Endothelial cell of umbilical vein (primary cell): Measurements from ENCODE around the gene MUC22. TPM values are rescaled to one million over a fixed set of nuclear protein-coding genes. Genes with fewer than 3 reads are reported as not detected.

ENCODE experiments used
- BruUV-seq: library from RNA; stranded (reverse); fragments of 400-500 nt; replicated peaks from 2 replicates; lab custom pipeline; 2021; lab: Mats Ljungman, UMichigan
- CTCF ChIA-PET: fragments of 300-600, 350-600 bp; sonication (Branson Sonifier 250); formaldehyde crosslinking; loops from one replicate; lab custom pipeline; 2021; ENCODE audit warnings: antibody characterized with exemption, inconsistent platforms; lab: Charles Lee
- POLR2A ChIA-PET: fragments of 300-600, 350-600 bp; sonication (Branson Sonifier 250); formaldehyde crosslinking; loops from one replicate; lab custom pipeline; 2021; ENCODE audit warnings: antibody characterized with exemption, inconsistent platforms; lab: Charles Lee
- DNase-seq: peaks from one replicate; pipeline ENCODE4 v3.0.0-alpha.2; 2011; ENCODE audit warnings: low read depth, low spot score
- FAIRE-seq: peaks from 2 replicates; lab custom pipeline; 2011; peaks lifted over from hg19 to GRCh38; lab: Jason Lieb, UNC
- H2AFZ ChIP-seq: 2 replicates; pipeline ENCODE4 v1.6.0; 2012; ENCODE audit warnings: low read depth, low read length, control low read depth, inconsistent platforms
- H3K27ac ChIP-seq: 2 replicates; pipeline ENCODE4 v1.5.1; 2011; ENCODE audit warnings: low read depth, mild to moderate bottlenecking, control low read depth, low read length, moderate library complexity; ENCODE audit not compliant: insufficient read depth
- H3K27me3 ChIP-seq, 2 experiments: 2 replicates each; pipeline versions ENCODE4 v1.6.0 to v1.6.1; 2011; ENCODE audit warnings: low read length in 2 of 2, mixed read lengths in 1 of 2; ENCODE audit not compliant: control insufficient read depth in 2 of 2, insufficient read depth in 2 of 2
- H3K36me3 ChIP-seq, 2 experiments: 2 replicates in 1 of 2; 3 replicates in 1 of 2; pipeline ENCODE4 v1.5.1; 2011; ENCODE audit warnings: low read length in 2 of 2, mild to moderate bottlenecking in 1 of 2, moderate library complexity in 1 of 2; ENCODE audit not compliant: control insufficient read depth in 2 of 2, insufficient read depth in 2 of 2; ENCODE audit errors: extremely low read depth in 1 of 2
- H3K4me1 ChIP-seq: 3 replicates; pipeline ENCODE4 v1.5.1; 2011; ENCODE audit warnings: mild to moderate bottlenecking, low read length; ENCODE audit not compliant: control insufficient read depth, insufficient read depth; ENCODE audit errors: extremely low read depth
- H3K4me2 ChIP-seq: 2 replicates; pipeline ENCODE4 v1.6.1; 2011; ENCODE audit warnings: low read length, control low read depth, mixed read lengths; ENCODE audit not compliant: insufficient read depth
- H3K4me3 ChIP-seq, 3 experiments: fragments of 200-600 bp in 1 of 3; sonication (generic), shearing (Covaris generic) in 1 of 3; replicated peaks in 1 of 3; 2 replicates each; pipeline ENCODE4 v1.5.1; 2011 to 2016; ENCODE audit warnings: control low read depth in 3 of 3, low read length in 3 of 3, mild to moderate bottlenecking in 2 of 3, inconsistent platforms in 1 of 3, low read depth in 1 of 3, moderate library complexity in 1 of 3; ENCODE audit not compliant: insufficient read depth in 1 of 3
- H3K79me2 ChIP-seq: 2 replicates; pipeline ENCODE4 v1.6.0; 2012; ENCODE audit warnings: low read length, inconsistent platforms; ENCODE audit not compliant: control insufficient read depth, insufficient read depth
- H3K9ac ChIP-seq: replicated peaks from 2 replicates; pipeline ENCODE3; 2011; ENCODE audit warnings: low read length, control low read depth; ENCODE audit not compliant: insufficient read depth; ENCODE audit errors: extremely low read depth
- H3K9me1 ChIP-seq: replicated peaks from 3 replicates; pipeline ENCODE4 v1.6.0; 2011; ENCODE audit warnings: mild to moderate bottlenecking, low read length; ENCODE audit not compliant: control insufficient read depth, insufficient read depth; ENCODE audit errors: extremely low read depth
- H3K9me3 ChIP-seq: replicated peaks from 2 replicates; pipeline ENCODE4 v1.5.1; 2012; ENCODE audit warnings: low read length, inconsistent platforms; ENCODE audit not compliant: control insufficient read depth, insufficient read depth
- H4K20me1 ChIP-seq: replicated peaks from 2 replicates; pipeline ENCODE3; 2011; ENCODE audit warnings: mild to moderate bottlenecking, low read length; ENCODE audit not compliant: control insufficient read depth, insufficient read depth; ENCODE audit errors: extremely low read depth
- EZH2 ChIP-seq: IDR thresholded peaks from 2 replicates; pipeline ENCODE4 v1.6.1; 2012; ENCODE audit warnings: borderline replicate concordance, low read depth, mild to moderate bottlenecking, moderate library complexity, low read length, inconsistent platforms; ENCODE audit not compliant: severe bottlenecking
- FOS ChIP-seq: IDR thresholded peaks from 2 replicates; pipeline ENCODE4 v1.6.1; 2011; ENCODE audit warnings: mild to moderate bottlenecking, low read length, moderate library complexity, borderline replicate concordance; ENCODE audit not compliant: insufficient read depth
- GATA2 ChIP-seq: IDR thresholded peaks from 2 replicates; pipeline ENCODE4 v1.7.0; 2011; ENCODE audit warnings: low read depth, mild to moderate bottlenecking, moderate library complexity, mixed read lengths, low read length; ENCODE audit not compliant: insufficient read length, insufficient read depth
- JUN ChIP-seq: IDR thresholded peaks from 2 replicates; pipeline ENCODE4 v1.6.1; 2011; ENCODE audit warnings: borderline replicate concordance, low read depth; ENCODE audit not compliant: insufficient read length, insufficient read depth
- MYC ChIP-seq: IDR thresholded peaks from one replicate; pipeline ENCODE4 v1.6.1; 2011; ENCODE audit warnings: mild to moderate bottlenecking, low read depth, low read length
- POLR2A ChIP-seq: IDR thresholded peaks from 2 replicates; pipeline ENCODE4 v1.6.1; 2012; ENCODE audit warnings: low read depth, mild to moderate bottlenecking, control low read depth, low read length
- POLR2AphosphoS5 ChIP-seq: IDR thresholded peaks from 2 replicates; pipeline ENCODE4 v1.6.1; 2012; ENCODE audit warnings: low read depth, mild to moderate bottlenecking, control low read depth, low read length, moderate library complexity; ENCODE audit not compliant: insufficient read depth
- dilution Hi-C: fragments of 300-500 bp; cut with MboI; formaldehyde crosslinking; loops from one replicate; pipeline ENCODE4 v1.15.0; 2019; ENCODE audit warnings: low sequenced_read_pairs; ENCODE audit not compliant: extremely low pct_ligation_motif_present
- intact Hi-C: fragments of 100-400 bp; cut with micrococcal nuclease; formaldehyde crosslinking; loops from one replicate; pipeline ENCODE4 v1.10.0; 2022
- polyA plus RNA-seq, 4 experiments: library from polyadenylated mRNA; depleted of rRNA in 3 of 4; stranded (reverse) in 3 of 4; unstranded in 1 of 4; fragments of >200 nt; gene quantifications; 2 replicates each; pipeline versions ENCODE4 v1.2.1 to v1.2.3, GENCODE V29; 2011 to 2012; ENCODE audit warnings: missing spikeins in 1 of 4
- total RNA-seq: library from RNA; stranded (reverse); gene quantifications from 2 replicates; pipeline ENCODE4 v1.2.3, GENCODE V29; 2021
- TF ChIP-seq, protein P1 (sequence below): IDR thresholded peaks from 2 replicates; pipeline ENCODE4 v1.6.1; 2011; ENCODE audit not compliant: insufficient read depth, insufficient read length
- TF ChIP-seq, protein P2 (sequence below), 2 donors: IDR thresholded peaks; 1 replicate in 1 of 2; 2 replicates in 1 of 2; pipeline ENCODE4 v1.5.1; 2011; ENCODE audit warnings: low read length in 2 of 2, mild to moderate bottlenecking in 2 of 2, moderate library complexity in 2 of 2, control low read depth in 1 of 2, inconsistent platforms in 1 of 2, low read depth in 1 of 2; ENCODE audit not compliant: insufficient read depth in 1 of 2; ENCODE audit errors: extremely low read depth in 1 of 2

The MUC22 gene
- total and polyA plus RNA-seq, 2 donors (not counting 3 experiments of a cell fraction or from before 2014, with no cell fraction given): not detected

DNA sequence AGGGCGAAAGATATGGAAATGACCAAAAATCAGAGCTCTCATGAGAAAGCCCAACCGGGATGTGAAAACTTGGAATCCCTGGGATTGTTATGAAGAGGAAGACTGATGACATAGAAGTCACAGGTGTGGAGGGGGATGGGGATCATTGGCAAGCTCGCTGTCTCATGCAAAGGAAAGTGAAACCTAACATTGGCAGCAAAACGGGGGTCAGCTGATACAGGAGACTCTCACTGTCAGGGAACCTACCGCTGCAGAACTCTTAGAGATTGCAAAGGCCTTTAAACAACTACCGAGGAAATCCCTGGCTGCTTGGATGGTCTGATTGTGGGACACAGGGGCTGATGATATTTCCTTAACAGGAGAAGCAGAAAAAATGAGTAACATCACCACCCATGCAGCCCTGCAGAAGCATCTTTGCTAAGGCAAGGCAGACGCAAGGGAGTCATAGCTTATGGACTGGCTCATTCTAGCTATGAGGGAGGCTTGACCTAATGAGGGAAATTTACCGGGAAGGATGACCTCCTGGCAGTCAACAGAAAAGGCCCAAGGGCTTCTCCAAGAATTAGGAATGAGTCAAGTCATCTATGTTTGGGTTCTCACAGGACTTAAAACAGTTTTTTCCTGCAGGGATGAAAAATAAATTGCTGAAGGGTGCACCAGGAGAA, 19.7 kb upstream of the MUC22 start:
- BruUV-seq: no TSS peak
- ChIA-PET POLR2A (no interaction called here), CTCF (interaction anchor here (0.7 to 1.7 kb wide), 2 partner anchors 30 to 90 kb away, joined by 3 read pairs; no protein-coding TSS in a partner anchor)
- TF ChIP-seq GATA2 (no peak), POLR2A (no peak), JUN (no peak), FOS (no peak), POLR2AphosphoS5 (no peak), MYC (no peak), EZH2 (no peak)
- TF ChIP-seq, protein P1, sequence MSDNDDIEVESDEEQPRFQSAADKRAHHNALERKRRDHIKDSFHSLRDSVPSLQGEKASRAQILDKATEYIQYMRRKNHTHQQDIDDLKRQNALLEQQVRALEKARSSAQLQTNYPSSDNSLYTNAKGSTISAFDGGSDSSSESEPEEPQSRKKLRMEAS: no peak
- TF ChIP-seq, protein P2, sequence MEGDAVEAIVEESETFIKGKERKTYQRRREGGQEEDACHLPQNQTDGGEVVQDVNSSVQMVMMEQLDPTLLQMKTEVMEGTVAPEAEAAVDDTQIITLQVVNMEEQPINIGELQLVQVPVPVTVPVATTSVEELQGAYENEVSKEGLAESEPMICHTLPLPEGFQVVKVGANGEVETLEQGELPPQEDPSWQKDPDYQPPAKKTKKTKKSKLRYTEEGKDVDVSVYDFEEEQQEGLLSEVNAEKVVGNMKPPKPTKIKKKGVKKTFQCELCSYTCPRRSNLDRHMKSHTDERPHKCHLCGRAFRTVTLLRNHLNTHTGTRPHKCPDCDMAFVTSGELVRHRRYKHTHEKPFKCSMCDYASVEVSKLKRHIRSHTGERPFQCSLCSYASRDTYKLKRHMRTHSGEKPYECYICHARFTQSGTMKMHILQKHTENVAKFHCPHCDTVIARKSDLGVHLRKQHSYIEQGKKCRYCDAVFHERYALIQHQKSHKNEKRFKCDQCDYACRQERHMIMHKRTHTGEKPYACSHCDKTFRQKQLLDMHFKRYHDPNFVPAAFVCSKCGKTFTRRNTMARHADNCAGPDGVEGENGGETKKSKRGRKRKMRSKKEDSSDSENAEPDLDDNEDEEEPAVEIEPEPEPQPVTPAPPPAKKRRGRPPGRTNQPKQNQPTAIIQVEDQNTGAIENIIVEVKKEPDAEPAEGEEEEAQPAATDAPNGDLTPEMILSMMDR (IDR thresholded peaks at IDR 0.05; ENCODE audit: extremely low read depth in 1 of 2, insufficient read depth in 1 of 2, low read depth in 1 of 2, low read length in 2 of 2): no peak
- intact Hi-C loops: no loop called here
- H3K4me1 ChIP-seq: no peaks in the 10 kb centered on the region
- H3K4me3 ChIP-seq: no peak overlapping the region
- no peaks in the 10 kb centered on the region for H4K20me1 ChIP-seq
- dilution Hi-C loops: no loop called here
- H3K79me2 ChIP-seq: no peaks in the 10 kb centered on the region
- H3K27me3 ChIP-seq: no peaks in the 10 kb centered on the region
- no peak overlapping the region for H3K9ac ChIP-seq
- no peaks in the 10 kb centered on the region for H3K9me3 ChIP-seq
- H3K4me2 ChIP-seq: no peak overlapping the region
- H2AFZ ChIP-seq: no peak overlapping the region
- DNase-seq (no peak), FAIRE-seq (no peak)
- no peaks in the 10 kb centered on the region for H3K36me3 ChIP-seq
- H3K27ac ChIP-seq: no peak overlapping the region
- H3K9me1 ChIP-seq: no peaks in the 10 kb centered on the region
